ENCODE results near the gene CYBC1. TPM values are rescaled to one million over a fixed set of nuclear protein-coding genes. Genes with fewer than 3 reads are reported as not detected.

CYBC1 gene
- total RNA-seq, 4 donors from 2014 or later: 17.3 to 29.8 (median 19.3) TPM

GRCh38 chr17:82440991-82441627, 9.4 kb downstream of the CYBC1 start:
- intact Hi-C loops (cut with DNase I; ENCODE audit: low total_unique reads): no loop called here
- Histone ChIP-seq H3K36me3 (peaks cover 0 to 14% of the 10 kb centered on the region in 2 donors), H3K4me1 (peaks cover 0 to 10% of the 10 kb centered on the region in 2 donors), H3K27ac (peak overlapping the region in 1 of 4 donors; percentile 1), H3K9me3 (no peaks in the 10 kb centered on the region), H3K27me3 (no peaks in the 10 kb centered on the region), H3K4me3 (no peak overlapping the region)
- in situ Hi-C loops (cut with MboI; ENCODE audit: low sequenced_read_pairs in 4 of 4): no loop called here
- ATAC-seq (no peak), DNase-seq (peak in 1 of 2 donors; percentile 41)
- TF ChIP-seq POLR2A (IDR thresholded peaks at IDR 0.05) (no peak), CTCF (IDR thresholded peaks at IDR 0.05 in 4 of 5, conservative IDR thresholded peaks at IDR 0.05 in 1 of 5) (no peak)

GRCh38 chr17:82440469-82440981, 10.0 kb downstream of the CYBC1 start:
- no peak for DNase-seq
- intact Hi-C loops (cut with DNase I; ENCODE audit: low total_unique reads) (no loop called here), in situ Hi-C loops (cut with MboI; ENCODE audit: low sequenced_read_pairs in 4 of 4) (no loop called here)
- H3K9me3 ChIP-seq: no peaks in the 10 kb centered on the region
- ATAC-seq: no peak
- H3K27ac ChIP-seq: peak overlapping the region in 1 of 4 donors; percentile 1
- H3K36me3 ChIP-seq: peaks cover 0 to 20% of the 10 kb centered on the region in 2 donors
- peaks cover 0 to 5% of the 10 kb centered on the region in 2 donors for H3K4me1 ChIP-seq
- no peak overlapping the region for H3K4me3 ChIP-seq
- no peaks in the 10 kb centered on the region for H3K27me3 ChIP-seq
- TF ChIP-seq POLR2A (IDR thresholded peaks at IDR 0.05): no peak
- no peak for TF ChIP-seq CTCF (IDR thresholded peaks at IDR 0.05 in 4 of 5, conservative IDR thresholded peaks at IDR 0.05 in 1 of 5)

- intact Hi-C loops (cut with DNase I; ENCODE audit: low total_unique reads): no loop called here
- DNase-seq (no peak), ATAC-seq (no peak)
- H3K36me3 ChIP-seq: peaks cover 0 to 26% of the 10 kb centered on the region in 2 donors
- H3K27me3 ChIP-seq: no peaks in the 10 kb centered on the region
- no peaks in the 10 kb centered on the region for H3K9me3 ChIP-seq
- H3K4me1 ChIP-seq: no peaks in the 10 kb centered on the region
- in situ Hi-C loops (cut with MboI; ENCODE audit: low sequenced_read_pairs in 4 of 4): no loop called here
- TF ChIP-seq POLR2A (IDR thresholded peaks at IDR 0.05) (no peak), CTCF (IDR thresholded peaks at IDR 0.05 in 4 of 5, conservative IDR thresholded peaks at IDR 0.05 in 1 of 5) (no peak)
- no peak overlapping the region for H3K4me3 ChIP-seq
- peak overlapping the region in 1 of 4 donors; percentile 1 for H3K27ac ChIP-seq
Observed at GRCh38 chr17:82439829-82440365, 10.7 kb downstream of the CYBC1 start.

- intact Hi-C loops (cut with DNase I; ENCODE audit: low total_unique reads) (no loop called here), in situ Hi-C loops (cut with MboI; ENCODE audit: low sequenced_read_pairs in 4 of 4) (no loop called here)
- H3K4me1 ChIP-seq: no peaks in the 10 kb centered on the region
- no peak for ATAC-seq
- H3K27me3 ChIP-seq: no peaks in the 10 kb centered on the region
- no peak overlapping the region for H3K27ac ChIP-seq
- no peak for DNase-seq
- no peak overlapping the region for H3K4me3 ChIP-seq
- TF ChIP-seq CTCF (IDR thresholded peaks at IDR 0.05 in 4 of 5, conservative IDR thresholded peaks at IDR 0.05 in 1 of 5) (no peak), POLR2A (IDR thresholded peaks at IDR 0.05) (no peak)
- H3K9me3 ChIP-seq: no peaks in the 10 kb centered on the region
- peaks cover 0 to 29% of the 10 kb centered on the region in 2 donors for H3K36me3 ChIP-seq
Observed at GRCh38 chr17:82439194-82439828, 11.2 kb downstream of the CYBC1 start.
